ENCODE data around the gene CFAP97D1.

CFAP97D1 gene

DNA sequence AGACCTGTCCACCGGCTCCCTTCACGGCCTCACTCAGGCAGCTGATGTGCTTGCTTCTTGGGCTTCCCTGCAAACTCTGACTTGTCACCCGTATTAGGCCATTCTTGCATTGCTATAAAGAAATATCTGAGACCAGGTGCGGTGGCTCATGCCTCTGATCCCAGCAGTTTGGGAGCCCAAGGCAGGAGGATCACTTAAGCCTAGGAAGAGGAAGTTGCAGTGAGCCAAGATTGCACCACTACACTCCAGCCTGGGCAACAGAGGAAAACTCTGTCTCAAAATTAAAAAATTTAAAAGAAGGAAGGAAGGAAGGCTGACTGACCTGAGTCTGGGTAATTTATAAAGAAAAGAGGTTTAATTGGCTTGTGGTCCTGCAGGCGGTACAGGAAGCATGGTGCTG is 38.6 kb upstream of the CFAP97D1 start:
- DNase-seq (ENCODE audit: low read depth in 1 of 2, low spot score in 1 of 2): peak in 1 of 2 experiments; percentile 24
- H3K27ac ChIP-seq (replicated peaks): no peak overlapping the region

DNA sequence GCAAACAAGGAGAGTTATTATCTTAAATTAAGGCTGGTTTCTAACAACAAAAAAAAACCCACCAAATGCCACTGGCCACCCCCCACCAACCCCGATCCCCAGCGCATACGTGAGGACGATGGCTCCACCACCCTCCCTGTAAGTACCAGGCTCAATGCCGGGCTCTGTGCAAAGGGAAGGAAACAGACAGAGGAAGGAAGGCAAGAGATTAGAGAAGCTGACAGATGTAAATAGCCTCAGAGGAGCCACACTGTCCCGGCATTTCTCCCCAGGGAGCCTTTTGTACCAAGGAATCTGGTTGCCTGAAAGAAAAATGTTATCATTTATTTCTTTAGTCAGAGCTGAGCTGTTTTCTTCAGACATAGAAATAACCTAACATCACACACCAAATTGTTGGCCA is 34.7 kb upstream of the CFAP97D1 start:
- no peak overlapping the region for H3K4me3 ChIP-seq (replicated peaks; ENCODE audit: insufficient read depth, low read length)
- DNase-seq (ENCODE audit: low read depth in 1 of 2, low spot score in 1 of 2): no peak
- H3K27ac ChIP-seq (replicated peaks): no peak overlapping the region
- peaks cover 8% of the 10 kb centered on the region for H3K27me3 ChIP-seq (ENCODE audit: insufficient read depth, poor library complexity, severe bottlenecking)
- TF ChIP-seq GABPA (IDR thresholded peaks at IDR 0.05; ENCODE audit: low read depth): no peak
- TF ChIP-seq, protein P1, sequence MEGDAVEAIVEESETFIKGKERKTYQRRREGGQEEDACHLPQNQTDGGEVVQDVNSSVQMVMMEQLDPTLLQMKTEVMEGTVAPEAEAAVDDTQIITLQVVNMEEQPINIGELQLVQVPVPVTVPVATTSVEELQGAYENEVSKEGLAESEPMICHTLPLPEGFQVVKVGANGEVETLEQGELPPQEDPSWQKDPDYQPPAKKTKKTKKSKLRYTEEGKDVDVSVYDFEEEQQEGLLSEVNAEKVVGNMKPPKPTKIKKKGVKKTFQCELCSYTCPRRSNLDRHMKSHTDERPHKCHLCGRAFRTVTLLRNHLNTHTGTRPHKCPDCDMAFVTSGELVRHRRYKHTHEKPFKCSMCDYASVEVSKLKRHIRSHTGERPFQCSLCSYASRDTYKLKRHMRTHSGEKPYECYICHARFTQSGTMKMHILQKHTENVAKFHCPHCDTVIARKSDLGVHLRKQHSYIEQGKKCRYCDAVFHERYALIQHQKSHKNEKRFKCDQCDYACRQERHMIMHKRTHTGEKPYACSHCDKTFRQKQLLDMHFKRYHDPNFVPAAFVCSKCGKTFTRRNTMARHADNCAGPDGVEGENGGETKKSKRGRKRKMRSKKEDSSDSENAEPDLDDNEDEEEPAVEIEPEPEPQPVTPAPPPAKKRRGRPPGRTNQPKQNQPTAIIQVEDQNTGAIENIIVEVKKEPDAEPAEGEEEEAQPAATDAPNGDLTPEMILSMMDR (IDR thresholded peaks at IDR 0.05; ENCODE audit: insufficient read depth, low read length): no peak
- TF ChIP-seq SPI1 (IDR thresholded peaks at IDR 0.05; ENCODE audit: borderline replicate concordance, low read depth): no peak
- TF ChIP-seq POLR2AphosphoS5 (IDR thresholded peaks at IDR 0.05; ENCODE audit: low read depth): no peak
- TF ChIP-seq, protein P2, sequence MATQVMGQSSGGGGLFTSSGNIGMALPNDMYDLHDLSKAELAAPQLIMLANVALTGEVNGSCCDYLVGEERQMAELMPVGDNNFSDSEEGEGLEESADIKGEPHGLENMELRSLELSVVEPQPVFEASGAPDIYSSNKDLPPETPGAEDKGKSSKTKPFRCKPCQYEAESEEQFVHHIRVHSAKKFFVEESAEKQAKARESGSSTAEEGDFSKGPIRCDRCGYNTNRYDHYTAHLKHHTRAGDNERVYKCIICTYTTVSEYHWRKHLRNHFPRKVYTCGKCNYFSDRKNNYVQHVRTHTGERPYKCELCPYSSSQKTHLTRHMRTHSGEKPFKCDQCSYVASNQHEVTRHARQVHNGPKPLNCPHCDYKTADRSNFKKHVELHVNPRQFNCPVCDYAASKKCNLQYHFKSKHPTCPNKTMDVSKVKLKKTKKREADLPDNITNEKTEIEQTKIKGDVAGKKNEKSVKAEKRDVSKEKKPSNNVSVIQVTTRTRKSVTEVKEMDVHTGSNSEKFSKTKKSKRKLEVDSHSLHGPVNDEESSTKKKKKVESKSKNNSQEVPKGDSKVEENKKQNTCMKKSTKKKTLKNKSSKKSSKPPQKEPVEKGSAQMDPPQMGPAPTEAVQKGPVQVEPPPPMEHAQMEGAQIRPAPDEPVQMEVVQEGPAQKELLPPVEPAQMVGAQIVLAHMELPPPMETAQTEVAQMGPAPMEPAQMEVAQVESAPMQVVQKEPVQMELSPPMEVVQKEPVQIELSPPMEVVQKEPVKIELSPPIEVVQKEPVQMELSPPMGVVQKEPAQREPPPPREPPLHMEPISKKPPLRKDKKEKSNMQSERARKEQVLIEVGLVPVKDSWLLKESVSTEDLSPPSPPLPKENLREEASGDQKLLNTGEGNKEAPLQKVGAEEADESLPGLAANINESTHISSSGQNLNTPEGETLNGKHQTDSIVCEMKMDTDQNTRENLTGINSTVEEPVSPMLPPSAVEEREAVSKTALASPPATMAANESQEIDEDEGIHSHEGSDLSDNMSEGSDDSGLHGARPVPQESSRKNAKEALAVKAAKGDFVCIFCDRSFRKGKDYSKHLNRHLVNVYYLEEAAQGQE (IDR thresholded peaks at IDR 0.05; ENCODE audit: insufficient replicate concordance, low read depth): no peak

More for the DNA sequence above, 38.6 kb upstream of the CFAP97D1 start:
- H3K4me3 ChIP-seq (replicated peaks; ENCODE audit: insufficient read depth, low read length): no peak overlapping the region
- TF ChIP-seq, protein P2 (IDR thresholded peaks at IDR 0.05; ENCODE audit: insufficient replicate concordance, low read depth): no peak
- TF ChIP-seq, protein P1 (IDR thresholded peaks at IDR 0.05; ENCODE audit: insufficient read depth, low read length): no peak
- no peak for TF ChIP-seq GABPA (IDR thresholded peaks at IDR 0.05; ENCODE audit: low read depth)
- TF ChIP-seq POLR2AphosphoS5 (IDR thresholded peaks at IDR 0.05; ENCODE audit: low read depth): no peak
- no peak for TF ChIP-seq SPI1 (IDR thresholded peaks at IDR 0.05; ENCODE audit: borderline replicate concordance, low read depth)
- peaks cover 8% of the 10 kb centered on the region for H3K27me3 ChIP-seq (ENCODE audit: insufficient read depth, poor library complexity, severe bottlenecking)

DNA sequence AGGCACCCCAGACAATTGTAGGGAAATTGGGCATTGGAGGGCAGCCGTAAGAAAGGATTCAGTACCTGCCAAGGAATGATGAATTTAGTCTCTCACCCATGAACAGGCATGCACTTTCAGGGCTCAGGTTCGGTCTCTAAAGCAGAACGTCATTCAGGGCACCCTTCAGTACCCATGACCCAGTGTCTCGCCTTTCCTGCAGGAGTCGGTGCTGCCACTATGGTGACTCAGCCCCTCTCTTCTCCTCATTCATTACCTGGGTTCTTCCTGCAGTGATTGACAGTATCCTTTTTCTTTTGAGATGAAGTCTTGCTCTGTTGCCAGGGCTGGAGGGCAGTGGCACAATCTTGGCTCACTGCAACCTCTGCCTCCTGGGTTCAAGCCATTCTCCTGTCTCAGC is 30.1 kb upstream of the CFAP97D1 start:
- no peak for TF ChIP-seq SPI1 (IDR thresholded peaks at IDR 0.05; ENCODE audit: borderline replicate concordance, low read depth)
- TF ChIP-seq GABPA (IDR thresholded peaks at IDR 0.05; ENCODE audit: low read depth): no peak
- TF ChIP-seq, protein P1 (IDR thresholded peaks at IDR 0.05; ENCODE audit: insufficient read depth, low read length): no peak
- TF ChIP-seq POLR2AphosphoS5 (IDR thresholded peaks at IDR 0.05; ENCODE audit: low read depth): no peak
- TF ChIP-seq, protein P2 (IDR thresholded peaks at IDR 0.05; ENCODE audit: insufficient replicate concordance, low read depth): no peak
- no peak for DNase-seq (ENCODE audit: low read depth in 1 of 2, low spot score in 1 of 2)
- Histone ChIP-seq H3K27me3 (ENCODE audit: insufficient read depth, poor library complexity, severe bottlenecking) (peaks cover 25% of the 10 kb centered on the region), H3K27ac (replicated peaks) (no peak overlapping the region), H3K4me3 (replicated peaks; ENCODE audit: insufficient read depth, low read length) (no peak overlapping the region)

Measured in HL-60 (cell line).